NCI-H748 (cell line): ENCODE measurements around the gene STAT3.

Experiments used
- DNase-seq: peaks from one replicate; lab custom pipeline; 2025; ENCODE audit not compliant: unreplicated experiment; lab: John Stamatoyannopoulos, UW

Gene STAT3

DNA sequence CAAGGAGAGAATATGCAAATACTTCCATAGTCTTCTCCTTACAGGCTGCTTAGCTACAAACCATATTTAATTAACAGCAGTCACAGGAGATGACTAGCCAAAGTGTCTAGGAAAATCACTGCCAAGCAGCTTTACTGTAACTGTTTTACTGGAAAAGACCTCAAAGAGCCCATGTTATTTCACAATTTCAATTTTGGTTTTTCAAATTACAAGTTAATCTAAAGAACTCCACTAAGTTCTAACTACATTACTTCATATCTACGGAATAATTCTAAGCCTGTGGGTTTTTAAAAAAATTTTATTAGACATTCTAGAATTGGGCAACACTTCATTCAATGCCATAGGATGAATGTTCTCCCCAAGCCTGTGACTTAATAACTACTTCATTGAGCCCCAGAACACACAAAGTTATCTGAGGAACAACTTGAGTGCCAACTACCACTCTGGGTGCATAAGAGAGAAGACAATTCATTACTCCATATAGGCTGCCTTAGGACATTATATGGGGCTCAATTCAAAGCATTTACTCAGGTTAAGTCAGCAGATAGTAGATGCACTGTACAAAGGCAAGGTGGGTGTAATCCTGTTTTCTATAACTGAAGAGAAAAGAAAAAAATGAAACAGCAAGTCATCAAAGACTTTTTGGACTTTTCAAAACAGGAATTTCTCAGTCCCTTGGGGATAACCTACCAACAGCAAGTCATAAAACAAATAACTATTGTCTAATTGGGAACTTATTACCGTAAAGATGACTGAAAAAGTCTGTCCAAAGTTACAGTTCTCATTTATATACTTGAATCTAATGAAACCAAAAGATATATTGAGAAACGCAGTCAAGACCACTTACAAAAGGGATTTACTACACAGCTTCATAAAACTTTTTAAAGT, 33.0 kb downstream of the STAT3 start:
- DNase-seq = no peak

DNA sequence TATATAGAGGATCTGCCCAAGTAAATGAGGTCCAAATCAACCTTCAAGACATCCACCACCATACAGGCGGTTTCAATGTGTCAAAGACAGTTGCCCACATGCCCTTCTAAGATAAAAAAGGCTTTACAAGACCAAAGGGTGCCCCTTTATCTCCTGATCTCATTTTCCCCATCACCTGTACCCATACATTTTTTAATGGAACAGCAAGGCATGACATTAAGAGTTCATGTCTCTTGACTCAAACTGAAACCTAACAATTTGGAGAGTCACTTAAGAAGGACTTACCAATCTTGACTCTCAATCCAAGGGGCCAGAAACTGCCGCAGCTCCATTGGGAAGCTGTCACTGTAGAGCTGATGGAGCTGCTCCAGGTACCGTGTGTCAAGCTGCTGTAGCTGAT, 40.1 kb downstream of the STAT3 start:
- no peak for DNase-seq

- DNase-seq = no peak
Measured at GRCh38 chr17:42347606-42348005, 40.6 kb downstream of the STAT3 start.

DNA sequence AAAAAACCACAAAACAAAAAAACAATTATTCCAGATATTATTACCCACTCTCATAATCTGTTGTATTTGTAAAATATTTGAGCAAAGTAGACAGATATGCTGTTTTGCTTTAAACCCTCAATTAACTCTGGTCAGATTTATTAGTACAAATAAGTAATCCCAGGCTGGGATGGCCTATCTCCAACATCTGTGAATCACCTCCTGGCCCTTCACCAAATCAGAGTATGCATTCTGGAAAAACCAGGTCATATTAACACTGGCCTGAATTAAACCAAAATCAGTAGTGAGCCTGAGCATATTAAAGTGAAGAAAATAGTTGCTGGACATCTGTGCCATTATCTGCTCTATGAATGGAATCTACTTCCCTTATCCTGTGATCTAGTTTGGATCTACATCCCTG, 41.0 kb downstream of the STAT3 start:
- DNase-seq = no peak

GRCh38 chr17:42346481-42346880, 41.8 kb downstream of the STAT3 start:
- DNase-seq = no peak

DNA sequence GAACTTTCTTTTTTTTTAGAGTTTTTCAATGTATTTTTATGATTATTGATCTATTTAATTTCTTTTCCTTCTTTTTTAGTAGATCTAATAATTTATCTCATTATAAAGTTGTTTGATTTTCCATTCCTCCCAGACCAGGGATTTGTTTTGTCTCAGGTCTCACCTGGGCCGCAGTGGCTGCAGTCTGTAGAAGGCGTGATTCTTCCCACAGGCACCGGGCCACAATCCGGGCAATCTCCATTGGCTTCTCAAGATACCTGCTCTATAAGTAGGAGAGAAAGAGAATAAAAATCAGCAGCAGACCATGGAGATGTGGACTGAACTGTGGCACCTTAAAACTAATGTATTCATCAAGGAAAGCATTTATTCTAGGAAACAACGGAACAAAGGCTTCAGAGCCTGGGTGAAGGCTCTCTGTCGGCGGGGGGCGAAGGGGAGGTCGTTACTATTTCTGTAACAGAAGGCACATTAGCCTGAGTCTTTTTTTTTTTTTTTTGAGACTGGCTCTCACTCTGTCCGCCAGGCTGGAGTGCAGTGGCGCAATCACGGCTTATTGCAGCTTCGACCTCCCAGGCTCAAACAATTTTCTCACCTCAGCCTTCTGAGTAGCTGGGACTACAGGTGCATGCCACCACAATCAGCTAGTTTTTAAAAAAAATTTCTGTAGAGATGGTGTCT, 42.7 kb downstream of the STAT3 start:
- no peak for DNase-seq

GRCh38 chr17:42342242-42343008, 45.8 kb downstream of the STAT3 start:
- no peak for DNase-seq

DNA sequence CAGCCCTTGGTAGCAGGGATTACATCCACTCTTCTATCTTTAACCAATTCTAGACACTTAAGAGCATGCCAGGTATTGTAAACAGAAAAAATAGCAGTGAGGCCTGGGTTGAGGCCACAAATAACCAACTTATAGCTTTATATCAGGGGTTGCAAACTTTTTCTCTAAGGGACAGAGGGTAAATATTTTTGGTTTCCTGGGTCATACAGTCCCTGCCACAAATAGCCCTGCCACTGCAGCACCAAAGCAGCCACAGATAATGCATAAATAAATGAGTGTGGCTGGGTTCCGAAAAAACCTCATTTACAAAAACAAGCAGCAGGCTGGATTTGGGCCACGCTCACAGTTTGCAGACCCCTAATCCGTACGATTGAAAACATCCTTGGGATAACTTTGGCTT, 46.7 kb downstream of the STAT3 start:
- DNase-seq = no peak

GRCh38 chr17:42340691-42341127, 47.5 kb downstream of the STAT3 start:
- DNase-seq = no peak

- no peak for DNase-seq
Measured at GRCh38 chr17:42339221-42339620, 49.0 kb downstream of the STAT3 start.

DNA sequence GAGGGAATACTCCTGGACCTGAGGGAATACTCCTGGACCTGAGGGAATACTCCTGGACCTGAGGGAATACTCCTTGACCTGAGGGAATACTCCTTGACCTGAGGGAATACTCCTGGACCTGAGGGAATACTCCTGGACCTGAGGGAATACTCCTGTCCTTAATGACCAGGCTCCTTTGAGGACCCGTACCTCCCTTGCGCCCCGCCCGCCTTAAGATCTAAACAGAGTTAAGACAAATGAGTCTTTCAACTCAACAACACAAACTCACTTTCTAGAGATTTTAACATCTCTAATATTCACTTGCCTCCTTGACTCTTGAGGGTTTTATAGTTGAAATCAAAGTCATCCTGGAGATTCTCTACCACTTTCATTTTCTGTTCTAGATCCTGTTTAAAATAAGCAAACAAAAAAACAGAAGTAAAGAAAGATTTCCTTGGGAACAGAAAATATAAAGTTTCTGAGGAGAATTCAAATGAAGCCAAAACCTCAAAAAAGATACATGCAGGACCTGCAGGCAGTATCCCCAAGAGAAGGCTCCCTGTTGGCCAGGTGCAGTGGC, 49.7 kb downstream of the STAT3 start:
- DNase-seq = no peak

- DNase-seq = no peak
Measured at GRCh38 chr17:42337442-42337841, 50.8 kb downstream of the STAT3 start.

DNA sequence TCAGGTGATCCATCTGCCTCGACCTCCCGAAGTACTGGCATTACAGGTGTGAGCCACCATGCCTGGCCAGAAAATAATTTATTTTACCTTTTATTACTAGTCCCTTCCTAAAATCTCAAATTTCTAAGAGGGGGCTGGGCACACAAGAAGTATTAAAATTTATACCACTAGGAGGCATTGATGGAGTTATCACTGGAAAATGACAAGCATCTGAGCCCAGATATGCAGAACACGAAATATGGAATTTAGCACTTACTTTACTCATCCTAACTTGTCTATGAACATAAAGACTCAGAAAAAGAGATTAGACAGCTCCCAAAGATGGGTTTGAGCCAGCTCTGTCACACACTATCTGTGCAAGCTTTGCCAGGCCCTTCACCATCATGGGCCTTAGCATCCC, 53.6 kb downstream of the STAT3 start:
- no peak for DNase-seq

GRCh38 chr17:42333053-42333452, 55.2 kb downstream of the STAT3 start:
- DNase-seq = no peak

DNA sequence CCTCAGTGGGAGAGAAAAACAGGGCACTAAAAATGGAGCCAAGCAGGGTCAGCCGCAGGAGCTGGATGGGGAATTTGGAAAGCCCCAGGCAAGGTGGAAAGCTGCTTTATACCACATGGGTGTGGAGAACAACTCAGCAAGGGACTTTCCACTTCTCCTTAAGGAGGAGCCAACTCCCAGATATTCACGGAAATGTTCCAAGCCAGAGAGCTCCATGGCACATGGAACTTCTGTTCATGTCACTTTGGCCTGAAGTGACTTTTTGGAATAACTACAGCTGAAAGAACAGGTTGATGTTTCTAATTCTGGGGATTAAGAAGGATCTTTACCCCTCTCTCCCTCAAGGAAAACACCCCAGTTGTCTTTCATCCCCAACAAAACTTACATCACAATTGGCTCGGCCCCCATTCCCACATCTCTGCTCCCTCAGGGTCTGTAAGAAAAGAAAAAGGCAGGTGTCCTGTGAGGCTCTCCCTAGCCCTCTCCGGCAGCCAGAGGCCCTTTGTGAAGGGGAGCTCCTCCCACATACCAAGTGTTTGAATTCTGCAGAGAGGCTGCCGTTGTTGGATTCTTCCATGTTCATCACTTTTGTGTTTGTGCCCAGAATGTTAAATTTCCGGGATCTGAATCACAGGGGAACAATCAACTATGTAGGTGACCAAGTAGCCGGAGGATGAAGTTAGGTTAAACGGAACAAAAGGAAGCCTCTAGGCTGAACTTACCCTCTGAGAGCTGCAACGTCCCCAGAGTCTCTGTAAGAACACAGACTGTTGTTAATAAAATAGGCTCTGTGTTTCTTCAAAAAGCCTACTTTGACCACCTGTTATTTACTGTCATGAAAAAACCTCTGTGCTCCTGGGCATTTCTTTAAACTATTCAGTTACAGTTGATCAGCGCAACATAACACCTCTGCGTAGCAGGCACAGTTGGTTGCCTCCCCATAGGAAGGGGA, 58.9 kb downstream of the STAT3 start:
- no peak for DNase-seq

DNA sequence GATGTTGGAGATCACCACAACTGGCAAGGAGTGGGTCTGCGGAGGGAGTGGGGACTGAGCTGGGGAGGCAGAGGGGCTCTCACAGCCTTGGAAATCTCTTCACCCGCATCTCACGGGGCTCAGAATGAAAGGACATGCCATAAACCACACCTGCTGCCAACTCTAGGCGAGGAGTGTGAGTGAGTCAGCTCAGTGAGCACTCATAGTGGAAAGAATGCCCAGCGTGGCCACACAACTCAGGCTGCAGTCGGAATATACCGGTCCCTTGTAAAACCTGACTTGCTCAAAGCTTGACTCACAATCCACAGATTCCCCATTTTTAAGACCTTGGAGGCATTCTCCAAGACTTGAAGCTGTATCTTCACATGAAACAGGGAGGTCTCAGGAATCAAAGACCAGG, 63.2 kb downstream of the STAT3 start:
- no peak for DNase-seq

DNA sequence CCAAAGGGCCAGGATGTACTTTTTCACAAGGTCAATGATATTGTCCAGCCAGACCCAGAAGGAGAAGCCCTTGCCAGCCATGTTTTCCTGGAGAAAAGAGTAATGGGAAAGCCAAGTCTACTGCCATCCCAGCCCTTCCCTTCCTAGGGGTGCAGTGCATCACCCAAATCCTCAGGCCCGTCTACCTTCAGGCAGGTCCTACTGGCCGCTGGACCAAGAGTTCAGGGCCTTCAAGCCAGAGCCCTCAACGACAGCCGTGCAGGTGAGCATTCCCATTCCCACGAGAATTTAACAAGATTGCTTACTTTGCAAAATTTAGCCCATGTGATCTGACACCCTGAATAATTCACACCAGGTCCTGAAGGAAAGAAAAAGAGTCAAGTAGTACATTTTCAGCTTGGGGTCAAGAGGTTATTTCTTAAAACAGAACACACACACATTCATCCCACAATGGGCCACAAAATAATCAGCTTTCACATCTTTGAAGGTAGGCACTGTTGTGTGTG, 64.9 kb downstream of the STAT3 start:
- no peak for DNase-seq

DNA sequence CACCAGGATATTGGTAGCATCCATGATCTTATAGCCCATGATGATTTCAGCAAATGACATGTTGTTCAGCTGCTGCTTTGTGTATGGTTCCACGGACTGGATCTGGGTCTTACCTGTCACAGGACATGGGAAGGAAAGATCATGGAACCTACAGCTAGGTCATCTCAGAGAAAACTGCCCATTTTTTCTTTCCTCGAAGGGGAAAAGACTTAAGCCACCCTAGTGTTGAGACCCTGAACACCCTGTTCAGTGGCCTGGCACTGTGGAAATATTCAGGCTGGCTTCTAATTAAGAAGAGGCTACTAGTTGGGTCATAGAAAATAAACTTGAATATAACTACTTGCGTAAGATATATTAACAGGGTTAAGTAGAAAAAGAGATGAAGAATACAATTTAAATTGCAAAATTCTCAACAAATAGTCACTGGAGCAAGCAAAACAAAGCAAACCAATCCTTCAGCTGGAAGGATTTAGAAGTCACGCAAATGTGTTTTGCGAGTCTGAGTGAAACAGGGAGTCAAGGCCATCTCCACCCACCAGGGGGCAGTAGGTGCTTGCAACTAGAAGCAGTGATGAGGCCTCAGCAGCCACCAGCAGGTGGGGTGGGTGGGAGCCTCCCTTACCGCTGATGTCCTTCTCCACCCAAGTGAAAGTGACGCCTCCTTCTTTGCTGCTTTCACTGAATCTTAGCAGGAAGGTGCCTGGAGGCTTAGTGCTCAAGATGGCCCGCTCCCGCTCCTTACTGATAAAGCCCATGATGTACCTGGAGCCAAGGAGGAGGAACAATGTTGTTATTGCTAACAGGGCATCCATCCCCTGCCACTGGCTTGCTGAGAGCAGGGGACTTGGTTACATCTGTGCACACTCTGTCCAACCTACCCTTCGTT, 65.6 kb downstream of the STAT3 start:
- DNase-seq = peak; percentile 85

DNA sequence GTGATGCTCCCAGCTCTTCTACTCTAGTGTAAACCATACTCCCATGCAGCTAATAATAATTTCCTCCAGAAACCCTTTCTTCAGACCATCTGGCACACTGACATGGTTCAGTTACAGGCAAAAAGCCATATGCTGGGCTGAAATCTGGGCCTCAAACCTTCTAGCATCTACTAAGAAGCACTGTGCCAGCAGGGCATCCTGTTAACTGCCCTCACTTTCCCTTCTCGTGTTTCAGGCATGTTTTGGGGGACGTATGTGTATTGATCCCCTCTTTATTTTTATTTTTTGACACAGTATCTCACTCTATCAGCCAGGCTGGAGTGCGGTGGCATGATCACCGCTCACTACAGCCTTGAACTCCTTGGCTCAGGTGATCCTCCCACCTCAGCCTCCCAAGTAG, 66.7 kb downstream of the STAT3 start:
- DNase-seq = no peak
